Renal cortex interstitium (tissue), 15 donors: ENCODE data around the gene GLB1L3. TPM values are rescaled to one million over a fixed set of nuclear protein-coding genes. Genes with fewer than 3 reads are reported as not detected.

Source experiments
- DNase-seq, 11 donors: peaks; one replicate each; pipeline ENCODE4 v3.0.0-alpha.2; 2013; ENCODE audit warnings: low read depth in 9 of 11, low spot score in 4 of 11; ENCODE audit errors: extremely low read depth in 1 of 11
- long read RNA-seq, 16 experiments: transcript quantifications; one replicate each; lab custom pipeline, GENCODE V29; 2026
- polyA plus RNA-seq, 3 donors: library from polyadenylated mRNA; unstranded; fragments of 120-200 nt; gene quantifications; one replicate each; pipeline ENCODE4 v1.2.1, GENCODE V29; 2013; ENCODE audit not compliant: insufficient read length in 3 of 3

The GLB1L3 gene
- 1 to 10 TPM; 1.4 to 2.1 (median 1.8) TPM for polyA plus RNA-seq
- long read RNA-seq, donor 1, result 0 reads
- long read RNA-seq, donor 2, result 0 reads
- long read RNA-seq, donor 3, result 0 reads
- long read RNA-seq, donor 4, result 0 reads
- long read RNA-seq, donor 5, result 0 reads
- long read RNA-seq, donor 6, result 0 reads
- long read RNA-seq, donor 7, result 0 reads
- long read RNA-seq, donor 8, result 0 reads
- long read RNA-seq, donor 9, result 0 reads
- long read RNA-seq, donor 10, result 0 reads
- long read RNA-seq, donor 11, result 0 reads
- long read RNA-seq, donor 12, result 0 reads
- long read RNA-seq, donor 13, result 0 reads
- long read RNA-seq, donor 14, result 0 reads
- long read RNA-seq, donor 15, result 0 reads
- long read RNA-seq, donor 16, result 0 reads

- peak in 3 of 11 donors; percentile 20 to 52 (median 33) for DNase-seq
Measured at GRCh38 chr11:134275534-134276395, at the start of gene GLB1L3. Gene GLB1L3 (plus strand): TSS chr11:134276379. CDS start chr11:134276741, 362 bp downstream.

- no peak for DNase-seq
Measured at GRCh38 chr11:134226806-134227325, 49.3 kb upstream of the GLB1L3 start.

GRCh38 chr11:134228625-134229024 lies 47.6 kb upstream of the GLB1L3 start:
- no peak for DNase-seq

- no peak for DNase-seq
Measured at GRCh38 chr11:134229126-134229790, 46.9 kb upstream of the GLB1L3 start.

GRCh38 chr11:134230339-134230738 lies 45.8 kb upstream of the GLB1L3 start:
- no peak for DNase-seq

GRCh38 chr11:134231958-134232659 lies 44.1 kb upstream of the GLB1L3 start:
- no peak for DNase-seq

GRCh38 chr11:134233729-134234179 lies 42.4 kb upstream of the GLB1L3 start:
- no peak for DNase-seq

GRCh38 chr11:134235399-134235798 lies 40.8 kb upstream of the GLB1L3 start:
- no peak for DNase-seq

GRCh38 chr11:134236834-134237556 lies 39.2 kb upstream of the GLB1L3 start:
- no peak for DNase-seq

- DNase-seq, result no peak
Measured at GRCh38 chr11:134237557-134237922, 38.6 kb upstream of the GLB1L3 start.

- DNase-seq, result no peak
Measured at GRCh38 chr11:134238956-134239355, 37.2 kb upstream of the GLB1L3 start.

- DNase-seq, result no peak
Measured at GRCh38 chr11:134240592-134240991, 35.6 kb upstream of the GLB1L3 start.

GRCh38 chr11:134242376-134242775 lies 33.8 kb upstream of the GLB1L3 start:
- no peak for DNase-seq

- DNase-seq, result no peak
Measured at GRCh38 chr11:134243913-134244312, 32.3 kb upstream of the GLB1L3 start.

- no peak for DNase-seq
Measured at GRCh38 chr11:134244593-134244992, 31.6 kb upstream of the GLB1L3 start.

GRCh38 chr11:134245434-134245833 lies 30.7 kb upstream of the GLB1L3 start:
- DNase-seq, result no peak

GRCh38 chr11:134246100-134246499 lies 30.1 kb upstream of the GLB1L3 start:
- no peak for DNase-seq

- DNase-seq, result no peak
Measured at GRCh38 chr11:134246678-134247077, 29.5 kb upstream of the GLB1L3 start.
